ENCODE measurements around the gene LIME1. TPM values are rescaled to one million over a fixed set of nuclear protein-coding genes. Genes with fewer than 3 reads are reported as not detected.

Gene LIME1
- total and polyA plus RNA-seq, 7 experiments from 2014 or later = 96.8 to 366 (median 107) TPM

DNA sequence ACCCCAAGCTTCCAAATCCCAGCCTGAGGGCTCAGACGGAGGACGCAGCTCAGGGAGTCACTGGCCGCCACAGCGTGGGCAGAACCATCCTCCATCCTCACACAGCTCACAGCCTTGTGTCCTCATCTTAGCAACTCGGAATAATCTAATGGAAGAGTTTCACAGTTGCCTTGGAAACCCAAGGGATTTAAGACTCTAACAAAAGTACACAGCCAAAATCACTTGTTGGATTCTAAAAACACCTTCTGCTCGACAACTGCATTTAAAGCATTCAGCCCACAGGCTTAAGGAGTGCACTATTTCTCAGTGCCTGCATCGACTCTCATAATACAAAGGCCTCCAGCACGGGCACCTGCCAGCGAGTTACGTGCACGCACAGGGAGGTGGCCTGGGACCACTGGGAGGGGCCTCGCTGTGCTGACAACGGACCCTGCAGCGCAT is 49.2 kb downstream of the LIME1 start:
- DNase-seq = no peak
- peaks cover 8 to 9% of the 10 kb centered on the region in 2 donors for H3K4me1 ChIP-seq (ENCODE audit: control insufficient read depth in 2 of 2, insufficient read depth in 2 of 2, low read length in 2 of 2)
- ATAC-seq = no peak
- H3K4me3 ChIP-seq (ENCODE audit: low read length) = no peak overlapping the region
- H3K27me3 ChIP-seq (ENCODE audit: control insufficient read depth in 2 of 2, insufficient read depth in 2 of 2, low read length in 2 of 2) = no peaks in the 10 kb centered on the region
- POLR2A ChIA-PET = interaction anchor here (0.8 kb wide), 2 partner anchors 78 to 185 kb away, joined by 3 to 4 read pairs; partner anchors contain the start of genes ARFRP1 and ZGPAT
- H3K27ac ChIP-seq (ENCODE audit: low read depth, low read length) = no peak overlapping the region
- CTCF ChIA-PET = interaction anchor here (0.7 to 1.5 kb wide), 8 partner anchors 11 to 253 kb away, joined by 3 to 6 read pairs (median 4); partner anchors contain the start of gene TPD52L2
- H3K4me3 Mint-ChIP-seq = no peak overlapping the region
- H3K27ac Mint-ChIP-seq = peak overlapping the region in 5 of 9 donors; percentile 42 to 82 (median 69)
- H3K4me1 Mint-ChIP-seq = peaks cover 10 to 24% (median 18%) of the 10 kb centered on the region in 7 donors
- peaks cover 0 to 2% (median 0%) of the 10 kb centered on the region in 11 donors for H3K9me3 Mint-ChIP-seq
- H3K36me3 Mint-ChIP-seq = no peaks in the 10 kb centered on the region
- H3K27me3 Mint-ChIP-seq = no peaks in the 10 kb centered on the region
- intact Hi-C loops (cut with micrococcal nuclease) = loop anchor here (1.0 kb wide), 6 partner anchors 79 to 335 kb away; partner anchors contain the start of genes PTK6 (in 1 of the 2) and UCKL1 (in 1 of the 2)
- H3K36me3 ChIP-seq (ENCODE audit: control insufficient read depth in 2 of 3, insufficient read depth in 3 of 3, low read length in 3 of 3) = no peaks in the 10 kb centered on the region
- H3K9me3 ChIP-seq (ENCODE audit: control insufficient read depth in 2 of 3, low read length in 3 of 3) = no peaks in the 10 kb centered on the region

DNA sequence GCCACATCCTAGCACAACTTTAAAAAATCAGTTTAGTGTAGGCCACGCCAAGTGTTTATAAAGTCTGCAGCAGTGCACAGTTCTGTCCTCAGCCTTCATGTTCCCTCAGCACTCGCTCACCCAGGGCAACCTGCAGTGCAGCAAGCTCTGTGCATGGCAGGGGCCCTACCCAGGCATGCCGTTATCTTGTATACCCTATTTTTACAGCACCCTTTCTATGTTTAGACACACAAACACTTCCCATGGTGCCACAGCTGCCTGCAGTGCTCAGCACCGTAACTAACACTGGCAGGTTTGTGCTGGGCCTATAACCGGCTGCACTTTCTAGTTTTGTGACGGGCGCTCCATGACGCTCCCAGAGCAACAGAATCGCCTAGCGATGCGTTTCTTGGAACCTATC is 50.8 kb downstream of the LIME1 start:
- peaks cover 5 to 12% (median 8%) of the 10 kb centered on the region in 7 donors for H3K4me1 Mint-ChIP-seq
- Histone ChIP-seq H3K27me3 (ENCODE audit: control insufficient read depth in 2 of 2, insufficient read depth in 2 of 2, low read length in 2 of 2) (no peaks in the 10 kb centered on the region), H3K9me3 (ENCODE audit: control insufficient read depth in 2 of 3, low read length in 3 of 3) (no peaks in the 10 kb centered on the region), H3K4me3 (ENCODE audit: low read length) (no peak overlapping the region), H3K27ac (ENCODE audit: low read depth, low read length) (no peak overlapping the region), H3K36me3 (ENCODE audit: control insufficient read depth in 2 of 3, insufficient read depth in 3 of 3, low read length in 3 of 3) (no peaks in the 10 kb centered on the region), H3K4me1 (ENCODE audit: control insufficient read depth in 2 of 2, insufficient read depth in 2 of 2, low read length in 2 of 2) (peaks cover 3 to 4% of the 10 kb centered on the region in 2 donors)
- H3K36me3 Mint-ChIP-seq = no peaks in the 10 kb centered on the region
- ChIA-PET POLR2A (no interaction called here), CTCF (interaction anchor here (0.5 to 1.5 kb wide), 3 partner anchors 62 to 203 kb away, joined by 3 to 5 read pairs (median 4); partner anchors contain the start of gene TPD52L2)
- no peak overlapping the region for H3K4me3 Mint-ChIP-seq
- H3K27me3 Mint-ChIP-seq = no peaks in the 10 kb centered on the region
- ATAC-seq (no peak), DNase-seq (no peak)
- H3K9me3 Mint-ChIP-seq = peaks cover 0 to 2% (median 0%) of the 10 kb centered on the region in 11 donors
- H3K27ac Mint-ChIP-seq = peak overlapping the region in 1 of 9 donors; percentile 67
- intact Hi-C loops (cut with micrococcal nuclease) = no loop called here

- Mint-ChIP-seq H3K27me3 (no peaks in the 10 kb centered on the region), H3K4me3 (no peak overlapping the region), H3K36me3 (no peaks in the 10 kb centered on the region), H3K4me1 (peaks cover under 1 to 8% (median 4%) of the 10 kb centered on the region in 7 donors), H3K27ac (no peak overlapping the region), H3K9me3 (peaks cover 0 to 2% (median 0%) of the 10 kb centered on the region in 11 donors)
- POLR2A ChIA-PET = no interaction called here
- intact Hi-C loops (cut with micrococcal nuclease) = no loop called here
- ATAC-seq (no peak), DNase-seq (no peak)
- Histone ChIP-seq H3K36me3 (ENCODE audit: control insufficient read depth in 2 of 3, insufficient read depth in 3 of 3, low read length in 3 of 3) (no peaks in the 10 kb centered on the region), H3K27me3 (ENCODE audit: control insufficient read depth in 2 of 2, insufficient read depth in 2 of 2, low read length in 2 of 2) (no peaks in the 10 kb centered on the region), H3K9me3 (ENCODE audit: control insufficient read depth in 2 of 3, low read length in 3 of 3) (no peaks in the 10 kb centered on the region), H3K4me3 (ENCODE audit: low read length) (no peak overlapping the region), H3K4me1 (ENCODE audit: control insufficient read depth in 2 of 2, insufficient read depth in 2 of 2, low read length in 2 of 2) (no peaks in the 10 kb centered on the region), H3K27ac (ENCODE audit: low read depth, low read length) (no peak overlapping the region)
- CTCF ChIA-PET = interaction anchor here (0.6 kb wide), 1 partner anchor 62 kb away, joined by 3 read pairs; no protein-coding TSS in a partner anchor
Observed at GRCh38 chr20:63787749-63788148, 51.3 kb downstream of the LIME1 start.

Other genes with a start within 250 kb of the LIME1 start
- gene EEF1A2, start 237.6 kb upstream of the LIME1 start, total RNA-seq = 1 to 10 TPM in 2 of 5 experiments, under 1 TPM in 2, not detected in 1; 0.11 to 1.5 (median 0.92) TPM
- gene EEF1A2, start 237.6 kb upstream of the LIME1 start, polyA plus RNA-seq = under 1 TPM in 1 of 2 donors, not detected in 1; 0.08 TPM
- 100 to 1,000 TPM; 138 to 225 (median 184) TPM for gene PPDPF, start 215.9 kb upstream of the LIME1 start, total RNA-seq
- gene PPDPF, start 215.9 kb upstream of the LIME1 start, polyA plus RNA-seq = 10 to 100 TPM; 67.7 to 83.1 TPM
- gene PTK6, start 199.3 kb upstream of the LIME1 start, total RNA-seq = under 1 TPM in 4 of 5 experiments, not detected in 1; 0.19 to 0.96 (median 0.62) TPM
- under 1 TPM; 0.07 to 0.38 TPM for gene PTK6, start 199.3 kb upstream of the LIME1 start, polyA plus RNA-seq
- gene SRMS, start 188.9 kb upstream of the LIME1 start, total RNA-seq = under 1 TPM in 1 of 5 experiments, not detected in 4; 0.24 TPM
- not detected for gene SRMS, start 188.9 kb upstream of the LIME1 start, polyA plus RNA-seq
- gene FNDC11, start 182.5 kb upstream of the LIME1 start, total RNA-seq = 1 to 10 TPM in 1 of 5 experiments, under 1 TPM in 4; 0.30 to 1.2 (median 0.32) TPM
- gene FNDC11, start 182.5 kb upstream of the LIME1 start, polyA plus RNA-seq = under 1 TPM; 0.22 to 0.90 TPM
- gene HELZ2, start 162.4 kb upstream of the LIME1 start, total RNA-seq = 100 to 1,000 TPM in 1 of 5 experiments, 10 to 100 TPM in 4; 24.4 to 102 (median 42.1) TPM
- 1 to 10 TPM; 3.8 to 5.8 TPM for gene HELZ2, start 162.4 kb upstream of the LIME1 start, polyA plus RNA-seq
- gene GMEB2, start 109.6 kb upstream of the LIME1 start, total RNA-seq = 10 to 100 TPM; 17.4 to 30.2 (median 24.6) TPM
- gene GMEB2, start 109.6 kb upstream of the LIME1 start, polyA plus RNA-seq = 10 to 100 TPM; 11.0 to 21.9 TPM
- 100 to 1,000 TPM in 2 of 5 experiments, 10 to 100 TPM in 3; 34.2 to 122 (median 70.3) TPM for gene STMN3, start 83.2 kb upstream of the LIME1 start, total RNA-seq
- gene STMN3, start 83.2 kb upstream of the LIME1 start, polyA plus RNA-seq = 10 to 100 TPM; 33.5 to 37.0 TPM
- 10 to 100 TPM; 28.4 to 47.2 (median 32.4) TPM for gene RTEL1, start 78.4 kb upstream of the LIME1 start, total RNA-seq
- 1 to 10 TPM; 1.9 to 8.6 TPM for gene RTEL1, start 78.4 kb upstream of the LIME1 start, polyA plus RNA-seq
- gene TNFRSF6B, start 40.0 kb upstream of the LIME1 start, total RNA-seq = under 1 TPM in 1 of 5 experiments, not detected in 4; 0.74 TPM
- gene TNFRSF6B, start 40.0 kb upstream of the LIME1 start, polyA plus RNA-seq = under 1 TPM in 1 of 2 donors, not detected in 1; 0.22 TPM
- gene ARFRP1, start 28.7 kb upstream of the LIME1 start, total RNA-seq = 10 to 100 TPM; 55.4 to 92.1 (median 66.2) TPM
- gene ARFRP1, start 28.7 kb upstream of the LIME1 start, polyA plus RNA-seq = 100 to 1,000 TPM in 1 of 2 donors, 10 to 100 TPM in 1; 89.1 to 108 TPM
- 10 to 100 TPM; 42.9 to 49.9 (median 45.4) TPM for gene ZGPAT, start 28.6 kb upstream of the LIME1 start, total RNA-seq
- gene ZGPAT, start 28.6 kb upstream of the LIME1 start, polyA plus RNA-seq = 10 to 100 TPM; 47.5 to 82.1 TPM
- 100 to 1,000 TPM in 3 of 5 experiments, 10 to 100 TPM in 2; 88.7 to 136 (median 111) TPM for gene SLC2A4RG, start 3.1 kb downstream of the LIME1 start, total RNA-seq
- gene SLC2A4RG, start 3.1 kb downstream of the LIME1 start, polyA plus RNA-seq = 1 to 10 TPM; 3.0 to 4.6 TPM
- gene ZBTB46, start 94.6 kb downstream of the LIME1 start, total RNA-seq = 1 to 10 TPM in 1 of 5 experiments, under 1 TPM in 3, not detected in 1; 0.05 to 1.7 (median 0.21) TPM
- under 1 TPM; 0.03 to 0.04 TPM for gene ZBTB46, start 94.6 kb downstream of the LIME1 start, polyA plus RNA-seq
- gene ABHD16B, start 124.8 kb downstream of the LIME1 start, total RNA-seq = under 1 TPM in 1 of 5 experiments, not detected in 4; 0.24 TPM
- 1 to 10 TPM in 1 of 2 donors, under 1 TPM in 1; 0.65 to 1.1 TPM for gene ABHD16B, start 124.8 kb downstream of the LIME1 start, polyA plus RNA-seq
- gene TPD52L2, start 128.6 kb downstream of the LIME1 start, total RNA-seq = 10 to 100 TPM; 33.7 to 56.8 (median 43.2) TPM
- gene TPD52L2, start 128.6 kb downstream of the LIME1 start, polyA plus RNA-seq = 10 to 100 TPM; 67.4 to 84.0 TPM
- gene DNAJC5, start 158.5 kb downstream of the LIME1 start, total RNA-seq = 10 to 100 TPM; 35.5 to 56.8 (median 50.3) TPM
- 1 to 10 TPM; 7.5 to 7.6 TPM for gene DNAJC5, start 158.5 kb downstream of the LIME1 start, polyA plus RNA-seq
- gene UCKL1, start 219.8 kb downstream of the LIME1 start, total RNA-seq = 10 to 100 TPM; 42.0 to 49.0 (median 46.6) TPM
- 10 to 100 TPM; 20.5 to 33.0 TPM for gene UCKL1, start 219.8 kb downstream of the LIME1 start, polyA plus RNA-seq
- 10 to 100 TPM; 17.7 to 29.8 (median 26.3) TPM for gene ZNF512B, start 233.3 kb downstream of the LIME1 start, total RNA-seq
- gene ZNF512B, start 233.3 kb downstream of the LIME1 start, polyA plus RNA-seq = 1 to 10 TPM; 1.1 to 2.4 TPM
- 10 to 100 TPM; 10.2 to 37.8 (median 22.7) TPM for gene SAMD10, start 243.0 kb downstream of the LIME1 start, total RNA-seq
- gene SAMD10, start 243.0 kb downstream of the LIME1 start, polyA plus RNA-seq = 10 to 100 TPM; 11.5 to 14.2 TPM
- 10 to 100 TPM; 71.2 to 95.8 (median 82.9) TPM for gene PRPF6, start 244.5 kb downstream of the LIME1 start, total RNA-seq
- gene PRPF6, start 244.5 kb downstream of the LIME1 start, polyA plus RNA-seq = 100 to 1,000 TPM in 1 of 2 donors, 10 to 100 TPM in 1; 86.9 to 127 TPM

All from naive thymus-derived CD4-positive, alpha-beta T cell (primary cell).